HG03060 (cell line): ENCODE data around the gene BTBD7.
"Not testable (repeated sequence)": the region's sequence is repeated elsewhere in the genome, so short reads cannot be mapped to it uniquely, and the experiment has no call there.

Experiments used
- ATAC-seq: cut with Tn5 transposase; IDR thresholded peaks from one replicate; pipeline ENCODE4 v1.9.1; 2021; ENCODE audit warnings: low read depth, moderate number of reproducible peaks; ENCODE audit not compliant: unreplicated experiment

Gene BTBD7, protein sequence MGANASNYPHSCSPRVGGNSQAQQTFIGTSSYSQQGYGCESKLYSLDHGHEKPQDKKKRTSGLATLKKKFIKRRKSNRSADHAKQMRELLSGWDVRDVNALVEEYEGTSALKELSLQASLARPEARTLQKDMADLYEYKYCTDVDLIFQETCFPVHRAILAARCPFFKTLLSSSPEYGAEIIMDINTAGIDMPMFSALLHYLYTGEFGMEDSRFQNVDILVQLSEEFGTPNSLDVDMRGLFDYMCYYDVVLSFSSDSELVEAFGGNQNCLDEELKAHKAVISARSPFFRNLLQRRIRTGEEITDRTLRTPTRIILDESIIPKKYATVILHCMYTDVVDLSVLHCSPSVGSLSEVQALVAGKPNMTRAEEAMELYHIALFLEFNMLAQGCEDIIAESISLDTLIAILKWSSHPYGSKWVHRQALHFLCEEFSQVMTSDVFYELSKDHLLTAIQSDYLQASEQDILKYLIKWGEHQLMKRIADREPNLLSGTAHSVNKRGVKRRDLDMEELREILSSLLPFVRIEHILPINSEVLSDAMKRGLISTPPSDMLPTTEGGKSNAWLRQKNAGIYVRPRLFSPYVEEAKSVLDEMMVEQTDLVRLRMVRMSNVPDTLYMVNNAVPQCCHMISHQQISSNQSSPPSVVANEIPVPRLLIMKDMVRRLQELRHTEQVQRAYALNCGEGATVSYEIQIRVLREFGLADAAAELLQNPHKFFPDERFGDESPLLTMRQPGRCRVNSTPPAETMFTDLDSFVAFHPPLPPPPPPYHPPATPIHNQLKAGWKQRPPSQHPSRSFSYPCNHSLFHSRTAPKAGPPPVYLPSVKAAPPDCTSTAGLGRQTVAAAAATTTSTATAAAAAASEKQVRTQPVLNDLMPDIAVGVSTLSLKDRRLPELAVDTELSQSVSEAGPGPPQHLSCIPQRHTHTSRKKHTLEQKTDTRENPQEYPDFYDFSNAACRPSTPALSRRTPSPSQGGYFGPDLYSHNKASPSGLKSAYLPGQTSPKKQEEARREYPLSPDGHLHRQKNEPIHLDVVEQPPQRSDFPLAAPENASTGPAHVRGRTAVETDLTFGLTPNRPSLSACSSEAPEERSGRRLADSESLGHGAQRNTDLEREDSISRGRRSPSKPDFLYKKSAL

DNA sequence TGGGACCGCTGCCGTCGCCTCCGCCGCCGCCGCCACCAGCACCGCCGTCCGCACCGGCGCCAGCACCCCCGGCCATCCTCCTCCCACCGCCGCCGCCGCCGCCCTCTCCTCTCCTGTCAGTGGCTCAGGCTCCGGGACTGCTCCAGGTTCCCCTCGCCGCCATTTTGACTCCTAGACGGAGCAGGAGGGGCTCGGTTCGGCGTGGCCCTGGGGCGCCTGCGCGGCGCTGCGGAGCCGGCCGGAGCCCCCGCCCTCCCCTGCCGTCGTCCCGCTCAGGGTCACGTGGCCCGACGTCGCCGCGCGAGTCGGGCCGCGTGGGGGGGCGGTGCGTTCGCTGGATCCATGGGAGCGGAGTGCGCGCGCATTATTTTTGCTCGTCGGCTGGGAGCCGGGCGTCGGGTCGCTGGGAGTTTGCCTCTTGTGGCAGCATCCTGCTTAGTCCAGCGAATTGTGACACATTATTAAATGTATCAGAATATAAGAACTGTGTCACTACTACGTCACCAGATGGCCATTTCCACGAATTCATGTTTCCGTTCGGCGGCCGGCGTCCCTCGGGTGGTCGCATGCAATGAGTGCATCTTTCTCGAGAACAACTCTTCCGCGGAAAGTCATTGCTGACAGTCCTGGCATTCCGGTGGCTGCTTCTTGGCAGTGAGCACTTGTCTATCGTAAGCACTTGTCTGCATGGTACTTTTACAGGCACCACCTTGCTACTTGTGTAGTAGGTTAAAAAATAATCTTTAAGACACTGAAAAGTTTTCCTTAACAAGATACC, at the start of gene BTBD7:
TSS of gene BTBD7 (minus strand) at position 184 of the 778 bp plus-strand sequence. CDS start 36,985 bp downstream, outside the sequence.
- peak; percentile 45 for ATAC-seq

DNA sequence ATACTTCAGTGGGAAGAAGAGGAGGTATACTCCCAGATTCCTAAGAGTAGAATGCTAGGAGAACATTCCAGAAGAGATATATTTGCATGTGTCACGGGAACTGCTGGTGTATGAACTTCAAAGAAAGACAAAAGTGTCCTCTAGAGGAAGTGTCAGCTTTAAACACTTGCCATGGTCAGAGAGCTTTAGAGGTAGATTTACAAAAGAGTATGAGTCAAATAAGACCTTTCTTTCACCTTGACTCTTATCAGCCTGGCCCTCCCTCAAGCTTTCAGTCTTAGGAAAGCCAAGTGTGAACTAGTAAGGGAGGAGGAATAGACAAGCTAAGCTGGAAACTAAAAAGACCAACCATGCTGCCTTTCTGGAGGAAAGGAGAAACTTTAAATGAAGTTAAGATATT, 48.8 kb upstream of the BTBD7 start:
- ATAC-seq, result no peak

DNA sequence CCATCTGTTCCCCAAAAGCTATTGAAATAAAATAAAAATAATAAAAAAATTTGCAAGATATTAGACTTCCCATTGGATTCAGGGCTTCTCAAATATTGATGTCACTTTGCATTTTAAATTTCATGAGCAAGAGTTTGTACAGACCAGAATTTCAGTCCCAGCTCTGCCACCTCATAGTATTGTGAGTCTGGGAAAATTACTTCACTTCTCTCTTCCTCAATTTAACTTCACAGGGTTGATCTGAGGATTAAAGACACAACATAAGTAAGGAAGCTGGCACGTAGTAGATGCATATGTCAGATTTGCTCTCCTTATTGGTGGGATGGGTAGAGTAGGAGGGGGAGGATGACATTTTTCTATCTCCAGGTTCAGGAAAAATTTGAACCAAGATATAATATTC, 47.0 kb upstream of the BTBD7 start:
- ATAC-seq, result no peak

DNA sequence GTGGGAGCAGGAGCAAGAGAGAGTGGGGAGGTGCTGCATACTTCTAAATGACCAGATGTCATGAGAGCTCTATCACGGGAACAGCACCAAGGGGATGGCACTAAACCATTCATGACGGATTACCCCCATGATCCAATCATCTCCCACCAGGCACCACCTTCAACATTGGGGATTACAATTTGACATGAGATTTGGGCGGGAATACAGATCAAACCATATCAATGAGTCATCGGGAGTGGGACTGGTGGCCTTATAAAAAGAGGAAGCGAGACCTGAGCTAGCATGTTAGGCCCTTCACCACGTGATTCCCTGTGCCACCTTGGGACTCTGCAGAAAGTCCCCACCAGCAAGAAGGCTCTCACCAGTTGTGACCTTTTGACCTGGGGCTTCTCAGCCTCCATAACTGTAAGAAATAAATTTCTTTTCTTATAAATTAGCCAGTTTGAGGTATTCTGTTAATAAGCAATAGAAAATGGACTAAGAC, 42.9 kb upstream of the BTBD7 start:
- ATAC-seq, result peak; percentile 95

DNA sequence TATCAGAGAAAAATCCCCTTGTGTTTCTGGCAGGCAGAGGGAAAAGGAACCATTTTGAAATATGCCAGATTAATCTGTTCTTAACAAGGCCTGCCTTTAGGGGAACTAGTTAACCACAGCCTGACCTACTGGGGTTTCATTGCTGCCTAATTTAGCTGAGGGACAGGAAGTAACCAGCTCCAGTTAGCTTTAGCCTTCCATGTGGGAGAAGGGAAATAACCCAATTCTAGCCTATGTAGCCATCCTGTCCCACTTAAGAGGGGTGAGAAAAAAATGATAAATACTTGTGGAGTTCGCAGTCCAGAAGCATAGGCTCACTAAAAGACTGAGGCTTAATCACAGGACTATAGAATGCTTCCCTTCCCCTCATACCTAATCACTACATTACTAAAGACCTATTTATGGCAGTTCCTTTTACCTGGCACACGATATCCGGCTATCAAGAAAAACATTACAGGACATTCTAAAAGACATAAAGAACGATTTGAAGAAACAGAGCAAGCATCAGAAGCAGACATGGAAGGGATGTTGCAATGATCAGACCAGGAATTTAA, 37.0 kb upstream of the BTBD7 start:
- peak; percentile 75 for ATAC-seq

DNA sequence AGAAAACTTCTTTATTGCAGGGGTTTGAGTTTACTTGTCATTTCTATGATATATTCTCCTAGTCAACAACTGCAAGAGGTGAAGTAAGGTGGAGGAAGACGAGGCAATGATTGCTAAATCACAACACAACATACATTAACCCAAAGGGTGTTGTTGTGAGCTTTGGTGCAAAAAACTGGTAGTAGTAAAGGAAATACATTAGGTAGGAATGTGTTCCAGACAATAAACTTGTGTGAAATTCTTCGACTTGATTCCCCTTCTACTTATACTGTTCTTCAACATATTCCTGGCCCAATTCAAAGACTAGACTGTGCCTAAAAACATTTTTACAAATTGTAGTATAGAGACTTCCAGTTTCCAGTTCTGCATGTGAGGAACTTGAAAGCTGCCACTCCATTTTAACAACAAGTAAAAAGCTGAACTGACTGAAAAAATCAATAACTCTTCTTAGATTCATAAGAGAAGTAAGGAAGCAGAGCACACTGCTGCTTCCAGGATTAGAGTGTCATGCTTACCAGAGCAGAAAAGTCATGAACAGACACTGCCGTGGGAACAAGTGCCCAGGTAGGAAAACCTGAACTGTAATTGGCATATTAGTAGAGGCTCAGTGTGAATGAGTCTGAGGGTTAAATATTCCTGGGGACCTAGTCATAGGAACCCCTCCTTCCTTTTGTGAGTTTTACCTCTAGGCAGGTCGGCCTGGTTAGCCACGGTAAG, 36.3 kb upstream of the BTBD7 start:
- peak; percentile 10 for ATAC-seq

DNA sequence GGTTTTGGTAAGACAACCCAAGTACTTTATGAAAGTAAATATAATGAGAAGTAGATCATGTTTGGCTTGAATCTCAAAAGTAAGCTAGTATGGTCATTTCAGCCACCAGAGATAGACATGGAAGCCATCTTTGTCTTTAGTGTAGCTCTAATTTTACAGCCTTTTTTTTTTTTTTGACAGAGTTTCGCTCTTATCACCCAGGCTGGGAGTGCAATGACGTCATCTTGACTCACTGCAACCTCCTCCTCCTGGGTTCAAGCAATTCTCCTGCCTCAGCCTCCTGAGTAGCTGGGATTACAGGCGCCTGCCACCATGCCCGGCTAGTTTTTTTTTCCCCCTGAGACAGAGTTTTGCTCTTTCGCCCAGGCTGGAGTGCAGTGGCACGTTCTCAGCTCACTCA, 22.0 kb upstream of the BTBD7 start:
- ATAC-seq, result not testable (repeated sequence)

DNA sequence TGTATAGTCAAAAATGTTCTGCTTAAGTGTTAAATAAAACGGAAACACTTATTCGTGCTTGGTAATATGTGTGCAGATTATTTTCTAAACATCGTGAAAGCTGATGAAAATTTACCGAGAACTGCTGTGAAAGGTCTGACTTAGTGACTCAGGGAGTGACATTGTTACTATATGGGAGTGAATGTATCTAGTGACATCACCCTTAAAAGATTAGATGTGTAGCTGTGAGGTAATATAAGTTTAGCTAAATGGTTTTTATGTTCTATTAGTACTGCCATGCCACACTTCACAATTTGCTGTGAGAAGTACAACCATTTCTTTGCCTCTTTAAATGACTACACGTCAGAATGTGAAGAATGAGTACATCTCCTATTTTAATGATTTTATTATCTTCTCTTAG, 15.5 kb upstream of the BTBD7 start:
- ATAC-seq, result no peak

DNA sequence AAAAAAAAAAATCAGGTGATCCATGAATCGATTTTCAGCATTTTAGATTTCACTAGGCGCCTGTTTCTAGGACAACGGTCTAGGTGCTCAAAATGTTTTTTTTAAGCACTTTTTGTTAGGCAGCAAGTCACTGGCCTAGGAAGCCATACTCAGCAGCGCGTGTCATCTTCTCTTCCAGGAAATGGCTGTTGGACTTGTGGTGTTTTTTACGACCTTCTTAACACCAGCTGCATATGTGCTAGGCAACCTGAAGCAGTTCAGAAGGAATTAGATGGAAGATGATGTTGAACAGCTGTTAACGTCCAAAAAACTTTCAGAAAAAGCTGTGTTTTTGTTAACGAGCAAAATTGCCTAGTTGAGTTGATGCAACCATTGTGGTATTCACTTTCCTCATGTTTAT, 15.0 kb upstream of the BTBD7 start:
- ATAC-seq, result no peak

DNA sequence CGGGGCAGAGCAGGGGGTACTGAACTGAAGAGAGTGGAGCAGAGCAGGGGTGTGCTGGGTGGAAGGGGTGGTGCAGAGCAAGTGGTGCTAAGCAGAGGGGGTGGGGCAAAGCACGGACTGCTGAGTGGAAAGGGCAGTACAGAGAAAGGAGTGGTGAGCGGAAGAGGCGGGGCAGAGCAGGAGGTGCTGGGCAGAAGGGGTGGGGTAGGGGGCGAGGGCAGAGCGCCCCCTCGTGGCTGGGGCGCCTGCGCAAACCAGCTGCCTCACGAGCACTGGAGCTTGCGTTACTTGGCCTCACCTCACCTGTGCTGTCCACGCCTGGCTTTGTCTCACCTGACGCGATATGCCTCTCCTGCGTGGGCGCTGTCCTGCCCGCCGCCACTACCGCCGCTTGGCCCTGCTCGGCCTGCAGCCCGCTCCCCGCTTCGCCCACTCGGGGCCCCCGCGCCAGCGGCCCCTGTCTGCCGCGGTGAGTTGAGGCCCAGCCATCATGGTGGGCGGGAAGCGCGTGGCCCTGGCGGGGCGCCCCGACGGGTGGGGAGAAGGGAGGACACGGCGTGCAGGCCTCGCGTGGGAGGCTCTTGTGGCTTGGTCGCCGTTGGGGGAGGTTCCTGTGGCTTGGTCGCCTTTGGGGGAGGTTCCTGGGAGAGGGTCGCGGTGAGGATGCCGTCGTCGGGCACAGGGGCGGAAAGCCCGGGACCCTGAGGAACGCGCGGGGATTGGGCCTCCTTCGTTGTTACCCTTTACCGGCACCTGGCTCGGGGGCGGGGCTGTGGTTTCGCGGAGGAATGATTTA, 14.3 kb upstream of the BTBD7 start, which contains the start of gene COX8C:
TSS of gene COX8C (plus strand) at position 257 of the 796 bp plus-strand sequence. CDS start at position 344, 87 bp downstream.
- no peak for ATAC-seq

DNA sequence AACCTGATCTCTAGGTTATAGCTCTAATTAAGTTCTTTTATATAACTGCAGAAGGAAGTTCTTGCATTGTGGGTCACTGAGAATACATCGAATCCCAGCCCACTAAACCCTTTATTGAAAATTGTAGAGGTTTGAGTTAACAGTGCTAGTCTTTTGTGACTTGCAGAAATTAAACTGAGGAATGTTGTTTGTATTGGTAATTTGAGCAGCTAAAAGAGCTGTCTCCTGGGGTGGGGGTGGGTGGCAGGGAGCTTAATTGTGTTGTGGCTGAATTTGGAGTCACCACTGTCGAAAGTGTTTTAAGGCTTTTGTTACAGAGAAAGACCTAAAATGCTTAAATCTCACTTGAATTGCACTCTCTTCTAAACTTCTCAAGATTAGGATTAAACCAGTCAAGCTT, 11.0 kb upstream of the BTBD7 start:
- ATAC-seq, result no peak

DNA sequence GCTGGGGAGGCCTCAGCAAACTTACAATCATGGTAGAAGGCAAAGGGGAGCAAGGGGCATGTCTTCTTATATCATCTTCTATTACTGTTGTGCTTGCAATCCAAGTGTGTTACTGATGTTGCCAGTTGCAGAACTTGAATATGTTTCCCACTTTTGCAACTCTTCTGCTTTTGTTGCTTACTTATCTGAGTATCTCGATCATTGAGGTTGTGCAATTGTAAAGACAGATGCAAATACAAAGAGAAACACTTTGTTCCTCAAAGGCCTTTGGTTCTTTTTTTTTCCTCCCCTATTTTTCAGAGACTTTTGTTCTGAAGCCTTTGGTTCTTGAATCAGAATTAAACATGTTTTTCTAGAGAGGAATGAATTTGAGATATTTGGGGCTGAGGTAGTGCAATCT, 10.4 kb upstream of the BTBD7 start:
- no peak for ATAC-seq

DNA sequence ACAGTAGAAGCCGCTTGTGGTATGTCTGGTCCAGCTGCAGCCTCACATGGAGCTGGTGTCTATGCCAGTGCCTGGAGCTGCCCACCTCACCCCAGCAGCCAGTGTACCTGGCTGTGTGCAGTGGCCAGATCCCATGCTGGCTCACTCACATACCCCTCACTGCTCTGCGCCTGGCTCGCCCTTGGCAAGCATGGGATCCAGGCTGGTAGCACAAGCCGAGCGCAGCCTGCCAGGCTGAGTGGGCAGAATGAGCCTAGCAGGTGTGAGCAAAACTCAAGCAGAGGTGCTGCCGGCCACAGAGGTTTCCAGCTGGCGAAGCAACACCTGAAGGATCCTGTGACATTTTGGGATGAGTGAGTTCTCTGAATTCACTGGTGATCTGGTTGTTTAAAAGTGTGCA, 5.0 kb upstream of the BTBD7 start:
- ATAC-seq, result no peak

DNA sequence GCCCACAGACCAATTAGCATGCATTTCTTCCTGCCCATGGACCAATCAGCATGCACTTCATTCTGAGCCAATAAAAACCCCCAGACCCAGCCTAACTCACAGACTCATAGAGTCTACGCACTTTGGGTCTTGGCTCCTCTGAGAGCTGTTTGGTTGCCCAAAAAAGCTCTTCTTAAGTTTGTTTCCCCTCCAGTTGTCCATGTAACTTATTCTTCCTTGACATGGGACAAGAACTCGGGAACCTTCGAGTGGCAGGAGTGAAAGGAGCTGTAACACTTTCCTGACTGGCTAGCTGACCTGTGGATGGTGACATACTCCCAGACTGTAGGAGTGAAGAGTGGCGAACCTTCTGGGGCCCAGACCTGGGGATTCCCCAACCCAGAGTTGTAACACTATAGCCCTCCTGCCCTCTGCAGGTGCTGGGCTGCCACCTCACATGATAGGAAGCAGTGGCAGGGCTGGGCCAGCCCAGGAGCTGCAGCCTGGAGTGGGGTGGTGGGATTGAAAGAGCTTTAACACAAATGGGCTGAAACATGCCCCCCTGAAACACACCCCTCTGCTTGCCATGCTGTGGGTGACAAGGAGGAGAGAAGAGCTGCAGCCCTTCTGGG, 4.4 kb upstream of the BTBD7 start:
- no peak for ATAC-seq

DNA sequence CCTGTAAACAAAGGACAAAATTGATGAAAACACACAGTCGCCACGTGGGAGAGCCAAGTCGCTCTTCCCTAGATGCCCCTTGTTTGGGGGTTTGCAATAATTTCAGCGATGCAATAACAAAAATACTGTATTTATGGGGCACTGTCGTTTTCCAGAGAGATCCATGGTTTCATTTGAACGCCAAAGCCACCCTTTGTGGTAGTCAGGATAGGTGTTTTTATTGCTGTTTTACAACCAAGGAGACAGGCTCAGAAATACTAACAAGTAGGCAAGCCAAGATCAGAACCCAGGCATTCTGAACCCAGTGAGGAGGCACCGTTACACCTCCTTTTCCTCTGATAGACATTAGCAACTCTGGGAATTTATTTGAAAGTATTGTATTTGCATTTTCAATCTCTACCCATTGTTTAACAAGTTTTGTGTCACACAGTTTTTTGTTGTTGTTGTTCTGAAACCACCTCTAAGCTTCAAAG, 831 bp upstream of the BTBD7 start:
- no peak for ATAC-seq

DNA sequence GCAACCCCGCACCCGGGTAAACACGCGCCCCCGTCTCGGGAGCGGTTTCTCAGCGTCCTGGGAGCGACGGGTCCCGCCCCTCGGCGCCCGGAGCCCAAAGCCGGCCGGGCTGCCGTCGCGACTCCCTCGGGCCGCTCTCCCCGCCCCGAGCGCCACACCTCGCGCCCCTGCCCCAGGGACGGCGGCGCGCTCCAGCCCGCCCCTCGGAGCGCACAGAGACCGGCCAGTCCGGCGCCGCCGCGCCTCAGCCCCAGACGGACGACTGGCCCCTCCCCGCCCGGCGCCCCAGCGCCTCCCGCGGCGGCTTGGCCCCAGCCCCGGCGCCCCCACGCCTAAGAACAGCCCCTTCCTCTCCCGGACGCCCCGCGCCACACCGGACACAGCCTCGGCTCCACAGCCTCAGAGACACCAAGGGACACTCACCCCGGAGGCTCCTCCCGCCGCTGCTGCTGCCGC, 411 bp downstream of the BTBD7 start:
- ATAC-seq, result peak; percentile 23

DNA sequence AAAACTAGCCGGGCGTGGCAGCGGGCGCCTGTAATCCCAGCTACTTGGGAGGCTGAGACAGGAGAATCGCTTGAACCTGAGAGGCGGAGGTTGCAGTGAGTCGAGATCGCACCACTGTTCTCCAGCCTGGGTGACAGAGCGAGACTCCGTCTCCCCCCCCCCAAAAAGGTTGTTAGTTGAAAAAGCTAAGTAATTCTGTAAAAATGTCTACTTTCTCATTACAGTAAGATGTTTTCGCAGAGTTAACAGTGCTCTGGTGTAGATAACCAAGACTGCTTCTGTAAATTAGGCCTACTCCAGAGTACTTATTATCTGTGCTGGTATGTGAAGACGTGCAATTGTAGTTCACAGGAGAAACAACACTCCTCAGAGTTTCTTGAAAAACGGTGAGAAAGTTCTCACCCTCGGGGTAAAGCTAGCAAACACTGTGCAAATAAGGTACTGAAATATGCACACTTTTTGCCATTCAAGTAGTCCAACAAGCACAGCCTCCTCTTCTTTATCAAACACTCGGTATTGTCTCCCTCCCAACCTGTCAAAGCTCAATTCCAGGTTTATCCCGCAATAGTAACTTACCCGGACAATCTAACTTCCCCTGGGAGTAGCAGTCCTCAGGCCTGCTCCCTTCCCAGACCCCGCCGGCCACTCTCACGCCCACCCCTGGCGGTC, 974 bp downstream of the BTBD7 start:
- ATAC-seq, result no peak
